ENCODE measurements around the gene KIF11.

KIF11 gene

DNA sequence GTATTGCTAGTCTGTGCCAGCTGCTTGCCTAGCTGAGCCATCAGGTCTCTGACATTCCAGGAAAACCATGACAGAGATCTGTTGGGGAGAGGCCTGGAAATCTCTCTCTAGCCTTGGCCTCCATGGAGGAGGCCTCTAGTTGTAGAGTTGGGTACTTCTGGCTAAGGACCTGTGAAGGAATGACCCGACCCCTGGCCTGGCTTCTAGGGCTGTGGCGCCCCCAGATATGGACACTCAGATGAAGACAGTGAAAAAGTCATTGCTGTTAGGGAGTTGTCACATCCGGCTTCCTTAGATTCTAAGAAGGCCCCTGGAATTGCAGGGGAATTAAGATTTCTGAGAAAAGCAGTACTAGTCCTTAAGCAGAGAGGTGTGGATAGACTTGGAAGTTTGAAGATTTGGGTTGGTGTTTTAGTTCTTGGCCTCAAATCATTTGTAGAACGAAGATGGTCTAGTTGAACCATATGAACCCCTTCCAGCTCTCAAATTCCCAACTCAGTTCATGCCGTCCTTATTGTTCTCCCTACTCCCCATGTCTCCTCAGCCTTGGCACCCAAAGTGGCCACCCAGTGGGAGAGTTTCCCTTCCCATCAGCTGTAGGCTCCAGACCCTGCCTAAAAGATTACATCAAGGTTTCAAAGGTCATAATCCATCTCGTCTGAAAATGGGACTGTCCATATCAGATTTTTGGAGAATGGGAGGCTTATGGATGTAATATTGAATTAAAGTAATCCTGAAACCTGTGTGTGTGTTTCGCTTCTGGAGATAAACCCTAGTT is 103.9 kb downstream of the KIF11 start:
- Histone ChIP-seq H3K4me3 (no peak overlapping the region), H3K27ac (no peak overlapping the region)
- TF ChIP-seq, protein P1, sequence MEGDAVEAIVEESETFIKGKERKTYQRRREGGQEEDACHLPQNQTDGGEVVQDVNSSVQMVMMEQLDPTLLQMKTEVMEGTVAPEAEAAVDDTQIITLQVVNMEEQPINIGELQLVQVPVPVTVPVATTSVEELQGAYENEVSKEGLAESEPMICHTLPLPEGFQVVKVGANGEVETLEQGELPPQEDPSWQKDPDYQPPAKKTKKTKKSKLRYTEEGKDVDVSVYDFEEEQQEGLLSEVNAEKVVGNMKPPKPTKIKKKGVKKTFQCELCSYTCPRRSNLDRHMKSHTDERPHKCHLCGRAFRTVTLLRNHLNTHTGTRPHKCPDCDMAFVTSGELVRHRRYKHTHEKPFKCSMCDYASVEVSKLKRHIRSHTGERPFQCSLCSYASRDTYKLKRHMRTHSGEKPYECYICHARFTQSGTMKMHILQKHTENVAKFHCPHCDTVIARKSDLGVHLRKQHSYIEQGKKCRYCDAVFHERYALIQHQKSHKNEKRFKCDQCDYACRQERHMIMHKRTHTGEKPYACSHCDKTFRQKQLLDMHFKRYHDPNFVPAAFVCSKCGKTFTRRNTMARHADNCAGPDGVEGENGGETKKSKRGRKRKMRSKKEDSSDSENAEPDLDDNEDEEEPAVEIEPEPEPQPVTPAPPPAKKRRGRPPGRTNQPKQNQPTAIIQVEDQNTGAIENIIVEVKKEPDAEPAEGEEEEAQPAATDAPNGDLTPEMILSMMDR (IDR thresholded peaks at IDR 0.05), result no peak
- no peak for DNase-seq (ENCODE audit: low spot score)

DNA sequence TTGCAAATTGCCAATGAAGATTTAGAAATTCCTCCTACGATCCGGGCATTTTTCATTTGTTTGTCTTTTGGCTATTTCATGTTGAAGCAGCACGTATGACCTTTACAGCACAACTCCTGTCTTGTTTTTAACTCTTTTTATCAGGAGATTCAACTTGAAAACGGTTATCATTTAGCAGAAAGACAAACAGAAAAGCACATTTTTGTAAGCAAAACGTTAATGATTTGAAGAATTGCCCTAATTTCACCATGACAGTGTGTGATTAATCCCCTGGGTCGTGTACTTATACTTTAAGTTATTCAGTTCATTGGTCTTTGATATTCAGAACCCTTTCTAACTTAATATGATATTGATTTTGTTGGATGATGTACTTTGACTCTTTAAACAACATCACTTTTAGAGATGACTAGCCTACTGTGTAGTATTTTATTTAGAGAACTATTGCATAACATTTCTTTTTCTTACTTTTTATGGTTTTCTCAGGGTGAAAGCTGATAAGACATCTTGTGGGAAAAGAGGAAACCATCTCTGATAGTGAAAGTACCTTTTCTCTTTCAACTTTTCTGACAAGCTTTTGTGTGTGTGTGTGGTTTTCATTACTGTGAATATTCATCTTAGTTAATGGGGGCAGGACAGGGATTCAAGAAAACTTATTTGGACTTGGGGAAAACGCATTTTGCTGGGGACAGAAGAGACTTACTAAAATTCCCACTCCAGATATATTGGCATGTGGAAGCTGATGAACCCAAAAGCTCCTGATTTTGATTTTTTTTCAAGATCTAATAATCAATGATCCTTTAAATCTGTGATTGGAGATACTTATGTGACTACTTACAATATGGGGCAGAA is 105.0 kb downstream of the KIF11 start:
- Histone ChIP-seq H3K27ac (no peak overlapping the region), H3K4me3 (no peak overlapping the region)
- TF ChIP-seq, protein P1 (IDR thresholded peaks at IDR 0.05), result no peak
- no peak for DNase-seq (ENCODE audit: low spot score)

DNA sequence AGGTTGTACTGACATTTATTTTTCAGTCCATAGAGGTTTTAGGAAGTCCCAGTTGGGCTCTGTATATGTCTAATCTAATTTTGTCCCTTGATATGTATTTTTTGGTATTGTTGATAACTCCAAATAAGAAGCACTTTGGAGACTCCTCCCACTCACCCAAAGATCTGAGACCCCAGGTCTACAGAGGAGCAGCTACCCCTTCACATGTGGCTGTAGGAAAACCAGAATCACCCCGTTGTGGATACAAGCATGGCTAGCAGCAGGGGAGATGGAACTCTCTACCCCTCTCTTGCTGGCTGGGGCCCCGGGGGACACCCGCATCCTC is 106.2 kb downstream of the KIF11 start:
- TF ChIP-seq, protein P1 (IDR thresholded peaks at IDR 0.05), result no peak
- Histone ChIP-seq H3K4me3 (peak overlapping the region; percentile 66), H3K27ac (no peak overlapping the region)
- DNase-seq (ENCODE audit: low spot score), result no peak

DNA sequence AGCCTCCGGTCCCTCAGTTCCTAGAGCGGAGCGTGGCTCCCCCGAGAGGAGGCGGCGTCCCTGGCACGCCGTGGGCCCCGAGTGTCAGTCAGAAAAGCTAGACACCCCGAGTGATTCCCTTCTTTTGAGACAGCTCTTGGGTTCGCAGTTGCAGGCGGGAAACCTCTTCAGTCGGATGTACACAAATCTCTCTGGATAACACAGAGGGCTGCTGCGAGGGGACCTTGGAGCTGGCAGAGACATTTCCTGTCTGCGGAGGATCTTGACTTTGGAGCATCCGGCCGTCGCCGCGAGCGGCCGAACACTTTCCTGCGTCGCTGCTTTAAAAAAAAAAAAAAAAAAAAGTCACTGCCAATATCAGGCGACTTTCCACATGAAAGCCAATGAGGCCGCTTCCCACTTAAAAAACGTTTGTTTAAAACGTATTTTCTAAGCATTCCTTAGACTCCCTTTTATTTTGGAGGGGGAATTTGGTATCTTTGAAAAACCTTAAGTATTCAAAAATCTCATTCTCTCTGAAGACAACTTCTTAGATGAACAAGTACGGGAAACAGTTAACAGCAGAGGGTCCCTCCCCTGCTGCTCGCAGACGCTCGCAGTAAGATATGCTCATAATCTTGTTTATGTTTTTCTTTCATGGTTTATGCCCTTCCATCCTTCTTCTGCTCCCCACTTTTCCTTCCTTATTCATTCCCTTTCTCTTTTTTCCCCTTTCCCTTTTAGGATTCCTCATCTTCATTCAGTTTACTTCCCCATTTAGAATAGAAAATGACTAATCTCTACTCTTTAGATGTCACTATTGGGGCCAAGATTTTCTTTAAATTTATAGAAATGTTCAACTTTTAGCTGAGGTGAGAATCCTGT is 106.8 kb downstream of the KIF11 start:
- no peak for DNase-seq (ENCODE audit: low spot score)
- TF ChIP-seq, protein P1 (IDR thresholded peaks at IDR 0.05), result no peak
- Histone ChIP-seq H3K4me3 (peak overlapping the region; percentile 66), H3K27ac (no peak overlapping the region)

DNA sequence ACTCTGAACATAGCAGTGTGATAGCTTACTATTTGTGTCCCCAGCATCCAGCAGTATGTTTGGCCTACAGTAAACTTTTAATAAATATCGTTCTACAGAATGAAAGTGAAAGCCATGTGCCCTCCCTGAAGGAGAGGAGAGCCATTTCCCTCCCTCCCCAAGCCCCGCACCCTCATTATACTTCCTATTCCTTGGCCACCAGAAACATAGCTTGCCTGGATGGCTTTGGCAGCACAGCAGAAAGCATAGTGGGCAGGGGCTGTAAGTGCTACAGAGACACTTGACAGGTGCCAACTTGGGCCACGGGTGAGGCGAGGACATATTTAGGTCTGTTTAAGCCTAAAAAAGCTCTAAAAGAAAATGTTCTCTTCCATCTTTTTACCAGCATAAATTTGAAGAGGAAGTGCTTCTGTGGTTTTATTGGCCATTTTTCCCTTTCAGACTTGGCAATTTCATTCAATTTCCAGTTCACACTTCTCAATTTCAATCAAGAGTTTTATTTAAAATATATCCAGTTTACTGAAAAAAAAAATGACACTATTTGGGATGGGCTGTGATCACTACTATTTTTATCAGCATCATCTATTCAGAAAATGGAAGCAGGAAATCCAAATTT is 109.5 kb downstream of the KIF11 start:
- DNase-seq (ENCODE audit: low spot score), result no peak
- no peak overlapping the region for H3K27ac ChIP-seq
- TF ChIP-seq, protein P1 (IDR thresholded peaks at IDR 0.05), result no peak
- H3K4me3 ChIP-seq, result no peak overlapping the region
